Transverse colon (tissue), 4 donors: Measurements from ENCODE around the gene ANKRD65. TPM values are rescaled to one million over a fixed set of nuclear protein-coding genes. Genes with fewer than 3 reads are reported as not detected.

Experiments used
- DNase-seq: peaks from one replicate; pipeline ENCODE4 v3.0.0-alpha.2; 2019
- H3K27ac ChIP-seq, 4 donors: fragments of 200-600 bp; sonication (generic); 2 replicates each; pipeline ENCODE4 v1.5.1; 2016 to 2018; ENCODE audit warnings: inconsistent platforms in 4 of 4
- H3K27me3 ChIP-seq: fragments of 200-600 bp; sonication (generic); 2 replicates; pipeline ENCODE4 v1.5.1; 2017; ENCODE audit warnings: inconsistent platforms
- H3K36me3 ChIP-seq, 4 donors: fragments of 200-600 bp; sonication (generic); 2 replicates each; pipeline ENCODE4 v1.5.1; 2017 to 2019; ENCODE audit warnings: inconsistent platforms in 4 of 4
- H3K4me1 ChIP-seq, 4 donors: fragments of 200-600 bp; sonication (generic); 2 replicates each; pipeline ENCODE4 v1.5.1; 2017 to 2020; ENCODE audit warnings: inconsistent platforms in 4 of 4
- H3K4me3 ChIP-seq, 4 donors: fragments of 200-600 bp; sonication (generic); 1 replicate in 1 of 4; 2 replicates in 3 of 4; pipeline versions ENCODE4 v1.5.1 to v1.6.1; 2017 to 2019; ENCODE audit warnings: inconsistent platforms in 4 of 4
- H3K9me3 ChIP-seq, 2 donors: fragments of 200-600 bp; sonication (generic); 2 replicates each; pipeline ENCODE4 v1.5.1; 2017 to 2019; ENCODE audit warnings: inconsistent platforms in 2 of 2
- EP300 ChIP-seq: sonication (generic); formaldehyde crosslinking; IDR thresholded peaks from one replicate; pipeline ENCODE4 v1.6.1; 2017; ENCODE audit warnings: antibody characterized with exemption, low read depth
- POLR2A ChIP-seq: fragments of 450-650 bp; IDR thresholded peaks from one replicate; pipeline ENCODE4 v1.6.1; 2016; ENCODE audit warnings: antibody characterized with exemption, mild to moderate bottlenecking, moderate library complexity
- POLR2AphosphoS5 ChIP-seq, 3 donors: sonication (generic); formaldehyde crosslinking; IDR thresholded peaks; one replicate each; pipeline ENCODE4 v1.6.1; 2016; ENCODE audit warnings: antibody characterized with exemption in 3 of 3
- WGBS, 2 donors: methylation state at CpG; one replicate each; pipeline ENCODE4 v1.1.5; 2018; ENCODE audit warnings: low coverage in 1 of 2; 5-methylcytosine and 5-hydroxymethylcytosine counted together
- in situ Hi-C, 4 donors: fragments of 200-750 bp; cut with MboI; loops; one replicate each; pipeline versions ENCODE4 v1.15.0 to v1.15.1; 2017; ENCODE audit warnings: low sequenced_read_pairs in 3 of 4, low pct_ligation_motif_present in 1 of 4, low pct_unique_long_range_greater_than_20kb in 1 of 4
- intact Hi-C: fragments of 100-400 bp; cut with DNase I; formaldehyde crosslinking; loops from one replicate; pipeline ENCODE4 v1.15.1; 2023; ENCODE audit warnings: low total_unique reads
- total RNA-seq, 4 donors: library from RNA; depleted of rRNA; stranded (reverse); fragments of >200 nt; gene quantifications; one replicate each; pipeline ENCODE4 v1.1.0, GENCODE V29; 2016
- TF ChIP-seq, protein P1 (sequence below), 5 experiments: fragments of 200-600 bp in 3 of 5; fragments of 450-650 bp in 2 of 5; sonication (generic) in 3 of 5; IDR thresholded peaks; 1 replicate in 2 of 5; 2 replicates in 3 of 5; pipeline ENCODE4 v1.5.1; 2016 to 2017; ENCODE audit warnings: antibody characterized with exemption in 5 of 5, inconsistent platforms in 3 of 5, mild to moderate bottlenecking in 2 of 5, moderate library complexity in 1 of 5

ANKRD65 gene
- total RNA-seq, 4 donors from 2014 or later: 0.80 to 4.5 (median 1.9) TPM

GRCh38 chr1:1401457-1402010, 19.5 kb downstream of the ANKRD65 start:
- DNase-seq: no peak
- Histone ChIP-seq H3K27ac (no peak overlapping the region), H3K4me1 (peaks cover 25 to 45% (median 35%) of the 10 kb centered on the region in 4 donors), H3K36me3 (peaks cover 0 to 22% (median 2%) of the 10 kb centered on the region in 4 donors), H3K4me3 (no peak overlapping the region), H3K9me3 (no peaks in the 10 kb centered on the region), H3K27me3 (no peaks in the 10 kb centered on the region)
- in situ Hi-C loops: no loop called here
- WGBS, 2 donors: 89 to 92% methylated on average over 5 to 7 of the region's 7 CpGs
- TF ChIP-seq POLR2A (no peak), POLR2AphosphoS5 (IDR thresholded peaks at IDR 0.05) (no peak)
- TF ChIP-seq, protein P1, sequence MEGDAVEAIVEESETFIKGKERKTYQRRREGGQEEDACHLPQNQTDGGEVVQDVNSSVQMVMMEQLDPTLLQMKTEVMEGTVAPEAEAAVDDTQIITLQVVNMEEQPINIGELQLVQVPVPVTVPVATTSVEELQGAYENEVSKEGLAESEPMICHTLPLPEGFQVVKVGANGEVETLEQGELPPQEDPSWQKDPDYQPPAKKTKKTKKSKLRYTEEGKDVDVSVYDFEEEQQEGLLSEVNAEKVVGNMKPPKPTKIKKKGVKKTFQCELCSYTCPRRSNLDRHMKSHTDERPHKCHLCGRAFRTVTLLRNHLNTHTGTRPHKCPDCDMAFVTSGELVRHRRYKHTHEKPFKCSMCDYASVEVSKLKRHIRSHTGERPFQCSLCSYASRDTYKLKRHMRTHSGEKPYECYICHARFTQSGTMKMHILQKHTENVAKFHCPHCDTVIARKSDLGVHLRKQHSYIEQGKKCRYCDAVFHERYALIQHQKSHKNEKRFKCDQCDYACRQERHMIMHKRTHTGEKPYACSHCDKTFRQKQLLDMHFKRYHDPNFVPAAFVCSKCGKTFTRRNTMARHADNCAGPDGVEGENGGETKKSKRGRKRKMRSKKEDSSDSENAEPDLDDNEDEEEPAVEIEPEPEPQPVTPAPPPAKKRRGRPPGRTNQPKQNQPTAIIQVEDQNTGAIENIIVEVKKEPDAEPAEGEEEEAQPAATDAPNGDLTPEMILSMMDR (IDR thresholded peaks at IDR 0.05): no peak
- intact Hi-C loops: loop anchor here (5.0 kb wide), 1 partner anchor 36 kb away; the partner anchor contains the start of gene VWA1

DNA sequence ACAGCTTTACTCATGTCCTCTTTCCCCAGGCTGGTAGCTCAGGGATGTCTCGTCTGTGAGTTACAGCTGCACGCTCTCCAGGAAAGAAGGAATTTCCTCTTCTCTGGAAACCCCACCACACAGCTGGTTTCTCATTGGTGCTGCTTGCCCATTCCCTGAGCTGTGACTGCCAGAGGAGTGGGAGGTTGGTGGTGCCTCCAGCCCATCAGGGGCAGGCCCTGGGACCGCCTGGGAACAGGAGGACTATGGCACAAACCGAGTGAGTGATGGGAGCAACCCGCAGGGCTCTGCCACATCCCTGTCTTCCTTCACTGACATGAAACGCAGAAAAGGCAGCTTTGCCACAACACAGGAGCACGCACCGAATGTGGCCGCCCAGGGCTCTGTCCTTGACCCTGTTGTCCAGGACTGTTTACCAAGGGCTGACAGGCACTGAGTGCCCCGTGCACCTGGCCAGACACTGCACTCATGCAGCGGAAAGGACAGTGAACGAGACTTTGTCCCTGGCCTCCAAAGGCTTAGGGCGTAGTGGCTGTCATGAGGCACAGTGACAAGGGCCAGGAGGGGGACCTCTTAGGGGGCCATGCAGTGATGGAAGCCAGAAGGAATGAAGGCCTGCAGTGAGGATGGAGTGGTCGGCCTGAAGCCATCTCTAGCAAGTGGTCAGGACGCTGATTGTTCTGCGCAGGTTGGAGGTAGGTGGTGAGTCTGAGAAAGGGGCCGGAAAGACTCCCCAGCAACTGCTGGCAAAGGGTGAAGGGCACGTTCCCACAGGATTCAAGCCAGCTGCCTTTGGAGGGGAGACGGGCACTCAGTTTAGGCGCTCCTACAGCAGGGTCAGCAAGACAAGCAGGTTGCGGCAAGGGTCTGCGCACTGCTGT, 20.3 kb downstream of the ANKRD65 start:
- in situ Hi-C loops: no loop called here
- Histone ChIP-seq H3K27ac (peak overlapping the region in 3 of 4 donors; percentile 86 to 94 (median 90)), H3K9me3 (no peaks in the 10 kb centered on the region), H3K27me3 (no peaks in the 10 kb centered on the region), H3K4me3 (peak overlapping the region in 1 of 4 donors; percentile 79), H3K4me1 (peaks cover 20 to 37% (median 28%) of the 10 kb centered on the region in 4 donors), H3K36me3 (peaks cover 0 to 22% (median 3%) of the 10 kb centered on the region in 4 donors)
- WGBS, 2 donors: 83 to 90% methylated on average over 4 to 19 of the region's 22 CpGs
- intact Hi-C loops: loop anchor here (5.0 kb wide), 1 partner anchor 36 kb away; the partner anchor contains the start of gene VWA1
- TF ChIP-seq EP300: no peak
- peak in 1 of 3 donors; percentile 2 for TF ChIP-seq POLR2AphosphoS5 (IDR thresholded peaks at IDR 0.05)
- DNase-seq: no peak

DNA sequence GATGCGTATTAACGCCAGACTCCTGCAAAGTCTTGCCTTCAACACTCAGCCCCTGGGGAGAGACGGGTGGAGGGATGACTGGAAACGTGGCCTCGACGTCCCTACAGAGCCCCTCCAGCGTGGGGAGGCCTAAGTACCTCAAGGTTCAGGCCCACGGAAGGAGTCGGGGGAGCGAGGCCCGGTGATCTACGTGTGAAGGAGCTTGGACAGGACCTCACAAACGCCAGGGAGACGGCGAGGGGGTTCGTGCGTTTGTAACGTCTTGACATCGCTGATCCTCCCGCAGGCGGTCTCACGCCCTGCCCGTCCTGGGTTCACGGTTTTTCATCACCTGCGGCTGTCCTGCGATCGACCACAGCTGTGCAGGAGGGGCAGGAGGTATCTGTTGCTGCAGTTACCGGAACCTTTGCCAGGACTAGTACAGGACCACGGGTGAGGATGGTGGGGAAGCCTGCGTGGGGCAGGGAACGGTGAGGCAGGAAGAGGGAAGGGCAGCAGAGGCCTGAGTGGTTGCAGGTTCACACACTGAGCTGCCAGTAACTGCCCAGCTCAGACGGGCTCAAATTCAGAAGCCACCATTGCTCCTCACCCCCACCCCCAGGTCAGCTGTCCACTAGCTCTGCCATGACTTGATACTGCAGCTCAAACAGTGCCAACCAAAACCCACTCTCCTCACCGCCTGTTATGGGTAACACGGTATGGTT, 21.1 kb downstream of the ANKRD65 start:
- TF ChIP-seq, protein P1 (IDR thresholded peaks at IDR 0.05): no peak
- TF ChIP-seq POLR2AphosphoS5 (IDR thresholded peaks at IDR 0.05): peak in 1 of 3 donors; percentile 43
- 0 to 5% methylated on average over 1 to 34 of the region's 34 CpGs for WGBS, 2 donors
- peaks cover 0 to 18% (median 7%) of the 10 kb centered on the region in 4 donors for H3K36me3 ChIP-seq
- DNase-seq: no peak
- peaks cover 15 to 32% (median 25%) of the 10 kb centered on the region in 4 donors for H3K4me1 ChIP-seq
- intact Hi-C loops: loop anchor here (5.0 kb wide), 1 partner anchor 37 kb away; the partner anchor contains the start of gene VWA1
- in situ Hi-C loops: no loop called here
- no peaks in the 10 kb centered on the region for H3K27me3 ChIP-seq
- no peaks in the 10 kb centered on the region for H3K9me3 ChIP-seq
- peak overlapping the region; percentile 79 to 98 (median 87) for H3K4me3 ChIP-seq
- peak overlapping the region; percentile 86 to 94 (median 89) for H3K27ac ChIP-seq

DNA sequence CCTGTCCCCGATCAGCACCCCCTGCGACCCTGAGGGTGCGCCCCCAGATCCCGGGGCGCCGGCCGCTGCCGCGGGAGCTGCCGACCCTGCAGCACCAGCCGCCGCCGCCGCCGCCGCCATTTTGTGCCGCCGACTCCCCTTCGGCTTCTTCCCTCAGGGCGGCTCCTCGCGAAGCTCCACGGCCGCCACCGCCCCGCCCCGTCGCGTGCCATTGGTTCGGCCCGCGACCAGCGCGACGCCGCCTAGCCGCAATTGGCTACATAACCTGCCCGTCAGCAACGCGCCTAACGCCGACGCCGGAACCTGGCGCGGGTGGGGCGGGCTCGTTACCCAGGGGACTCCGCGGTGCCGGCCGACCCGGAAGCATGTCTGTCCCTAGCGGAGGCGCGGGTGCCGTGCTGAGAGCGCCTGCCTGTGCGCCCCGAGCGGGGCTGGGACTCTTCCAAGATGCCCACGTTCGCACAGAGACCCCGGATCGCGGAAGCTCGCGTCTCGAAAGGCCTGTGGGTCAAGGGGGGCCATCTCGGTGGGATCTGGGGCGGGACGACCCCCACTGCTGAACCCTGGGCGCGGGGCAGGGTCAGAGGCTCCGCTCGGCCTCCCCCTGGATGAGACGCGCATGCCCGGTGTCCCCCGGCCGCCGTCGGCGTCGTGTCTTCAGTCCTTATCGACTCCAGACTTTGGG, 21.7 kb downstream of the ANKRD65 start, which contains the start of gene CCNL2:
TSS of gene CCNL2 (minus strand) at position 149 of the 685 bp plus-strand sequence. CDS start at position 120, 29 bp downstream.
- peak; percentile 99 for DNase-seq
- H3K4me1 ChIP-seq: peaks cover 15 to 32% (median 22%) of the 10 kb centered on the region in 4 donors
- peak within 1 kb of the TSS; percentile 86 to 94 (median 89) for H3K27ac ChIP-seq
- no peaks in the 10 kb centered on the region for H3K9me3 ChIP-seq
- H3K4me3 ChIP-seq: peak within 1 kb of the TSS; percentile 79 to 98 (median 93)
- 0% methylated on average over 46 of the region's 86 CpGs; no CpG with 5 or more reads in 1 of the 2 donors for WGBS, 2 donors
- H3K36me3 ChIP-seq: peaks cover 0 to 22% (median 10%) of the 10 kb centered on the region in 4 donors
- TF ChIP-seq, protein P1 (IDR thresholded peaks at IDR 0.05): peak; percentile 56 to 92 (median 70)
- peak; percentile 75 to 84 (median 84) for TF ChIP-seq POLR2AphosphoS5 (IDR thresholded peaks at IDR 0.05)
- peak; percentile 74 for TF ChIP-seq POLR2A
- no peak for TF ChIP-seq EP300
- in situ Hi-C loops: no loop called here
- intact Hi-C loops: no loop called here
- H3K27me3 ChIP-seq: no peaks in the 10 kb centered on the region
